K562 (cell line): ENCODE data around the gene C1orf174. TPM values are rescaled to one million over a fixed set of nuclear protein-coding genes. Genes with fewer than 3 reads are reported as not detected.

Experiments used
- BACH1 ChIP-seq: fragments of 200-800 bp; sonication (Bioruptor generic); IDR thresholded peaks from 2 replicates; pipeline ENCODE4 v1.6.1; 2016; ENCODE audit warnings: missing genetic modification characterization, missing compliant biosample characterization
- BRF2 ChIP-seq: IDR thresholded peaks from 3 replicates; pipeline ENCODE4 v1.6.1; 2011; ENCODE audit warnings: borderline replicate concordance, mild to moderate bottlenecking; ENCODE audit not compliant: insufficient read length, insufficient read depth
- C11orf30 ChIP-seq: fragments of 450-650 bp; IDR thresholded peaks from 2 replicates; pipeline ENCODE4 v1.6.1; 2016; ENCODE audit warnings: low read depth, mild to moderate bottlenecking
- CBX1 ChIP-seq: sonication (generic); IDR thresholded peaks from 2 replicates; pipeline ENCODE4 v1.6.1; 2016; ENCODE audit warnings: antibody characterized with exemption, low read depth, mild to moderate bottlenecking
- CBX5 ChIP-seq: IDR thresholded peaks from 2 replicates; pipeline ENCODE4 v1.6.1; 2014; ENCODE audit warnings: low read depth, borderline replicate concordance
- CEBPZ ChIP-seq: fragments of 150-350 bp; IDR thresholded peaks from 2 replicates; pipeline ENCODE4 v1.6.1; 2014; ENCODE audit warnings: low read depth, mild to moderate bottlenecking, low read length, borderline replicate concordance
- CTBP1 ChIP-seq: fragments of 450-650 bp; IDR thresholded peaks from 2 replicates; pipeline ENCODE4 v1.6.1; 2016; ENCODE audit warnings: borderline replicate concordance
- EHMT2 ChIP-seq: fragments of 450-650 bp; IDR thresholded peaks from 2 replicates; pipeline ENCODE4 v1.6.1; 2018; ENCODE audit warnings: antibody characterized with exemption
- EP300 ChIP-seq: IDR thresholded peaks from 2 replicates; pipeline ENCODE4 v1.6.1; 2012; ENCODE audit warnings: low read length, improper control_type of control experiment
- EP400 ChIP-seq: fragments of 450-650 bp; IDR thresholded peaks from 2 replicates; pipeline ENCODE4 v1.6.1; 2017; ENCODE audit warnings: antibody characterized with exemption, mild to moderate bottlenecking, moderate library complexity
- FOXJ3 ChIP-seq: sonication (generic); formaldehyde crosslinking; IDR thresholded peaks from 2 replicates; pipeline ENCODE4 v1.4.0; 2020; ENCODE audit warnings: mild to moderate bottlenecking, missing genetic modification reagents
- MAFF ChIP-seq: IDR thresholded peaks from 2 replicates; pipeline ENCODE4 v1.6.1; 2012; ENCODE audit warnings: low read length, improper control_type of control experiment
- MCM2 ChIP-seq: fragments of 450-650 bp; IDR thresholded peaks from 2 replicates; pipeline ENCODE4 v1.6.1; 2017; ENCODE audit warnings: low read depth, mild to moderate bottlenecking
- NFATC3 ChIP-seq: fragments of 450-650 bp; IDR thresholded peaks from 2 replicates; pipeline ENCODE4 v1.6.1; 2017; ENCODE audit warnings: mild to moderate bottlenecking
- POLR3G ChIP-seq: IDR thresholded peaks from 2 replicates; pipeline ENCODE4 v1.6.1; 2011; ENCODE audit not compliant: insufficient read length, insufficient replicate concordance; ENCODE audit errors: extremely low read depth
- RBM22 ChIP-seq: fragments of 200-400 bp; formaldehyde crosslinking; IDR thresholded peaks from 2 replicates; pipeline ENCODE4 v1.6.1; 2018; ENCODE audit warnings: low read length, low read depth; ENCODE audit not compliant: poor library complexity, severe bottlenecking
- SAFB2 ChIP-seq: fragments of 200-400 bp; formaldehyde crosslinking; IDR thresholded peaks from 2 replicates; pipeline ENCODE4 v1.6.1; 2018; ENCODE audit warnings: borderline replicate concordance, low read length, low read depth, moderate library complexity; ENCODE audit not compliant: severe bottlenecking
- SPI1 ChIP-seq: IDR thresholded peaks from 2 replicates; pipeline ENCODE4 v1.6.1; 2011; ENCODE audit warnings: low read depth, low read length, control low read depth, borderline replicate concordance
- TCF7L2 ChIP-seq: fragments of 150-350 bp; IDR thresholded peaks from 2 replicates; pipeline ENCODE4 v1.6.1; 2016; ENCODE audit warnings: low read depth, mild to moderate bottlenecking, low read length, moderate library complexity
- TGIF2 ChIP-seq: sonication (generic); formaldehyde crosslinking; IDR thresholded peaks from 2 replicates; pipeline ENCODE4 v1.8.1; 2022; ENCODE audit warnings: mild to moderate bottlenecking, missing genetic modification reagents, moderate library complexity
- THRAP3 ChIP-seq: fragments of 450-650 bp; IDR thresholded peaks from 2 replicates; pipeline ENCODE4 v1.6.1; 2016; ENCODE audit warnings: mild to moderate bottlenecking, inconsistent platforms, borderline replicate concordance
- UBTF ChIP-seq, 2 experiments: IDR thresholded peaks; 2 replicates each; pipeline ENCODE4 v1.6.1; 2012; ENCODE audit warnings: improper control_type of control experiment in 2 of 2, low read depth in 2 of 2, low read length in 2 of 2, borderline replicate concordance in 1 of 2
- ZNF175 ChIP-seq: fragments of 200-800 bp; sonication (Bioruptor generic); IDR thresholded peaks from 2 replicates; pipeline ENCODE4 v1.6.1; 2016; ENCODE audit warnings: low read depth, mild to moderate bottlenecking, missing genetic modification characterization, missing compliant biosample characterization
- polyA plus RNA-seq, 8 experiments: library from polyadenylated mRNA; depleted of rRNA in 4 of 8; stranded (reverse) in 5 of 8; unstranded in 3 of 8; fragments of >200 nt; fragmentation: Nextera tagmentation in 2 of 8; fragmentation: Illumina TruSeq in 1 of 8; extraction: Ambion mirVana in 2 of 8; extraction: Trizol in 1 of 8; gene quantifications; 2 replicates each; pipeline versions ENCODE4 v1.2.1 to v1.2.3, GENCODE V29; 2011 to 2014; ENCODE audit warnings: inconsistent platforms in 1 of 8, missing spikeins in 1 of 8
- total RNA-seq, 7 experiments: library from RNA; depleted of rRNA in 6 of 7; stranded (reverse); fragments of >200 nt in 6 of 7; fragmentation: Illumina TruSeq in 2 of 7; extraction: Trizol in 2 of 7; gene quantifications; 2 replicates each; pipeline versions ENCODE4 v1.2.1 to v1.2.3, GENCODE V29; 2011 to 2021; ENCODE audit warnings: low replicate concordance in 1 of 7

C1orf174 gene
- total and polyA plus RNA-seq, 9 of the 15 experiments (the other 6 are each of a cell fraction or from before 2014, with no cell fraction given) = 38.5 to 64.9 (median 45.4) TPM

GRCh38 chr1:3900969-3901529 lies 977 bp upstream of the C1orf174 start (continued):
- TF ChIP-seq FOXJ3 (no peak), BRF2 (no peak), EP300 (no peak), POLR3G (no peak), CBX5 (no peak), EP400 (peak; percentile 90), MCM2 (no peak), CEBPZ (no peak), SPI1 (peak; percentile 36; the same call in 1 of the 2 replicates), TGIF2 (no peak), NFATC3 (no peak), EHMT2 (no peak), UBTF (IDR thresholded peaks at IDR 0.05; ENCODE audit: borderline replicate concordance in 1 of 2, low read depth in 2 of 2, low read length in 2 of 2) (no peak), CBX1 (no peak), BACH1 (tag) (no peak), THRAP3 (no peak), MAFF (no peak), CTBP1 (peak; percentile 32; the same call in 1 of the 2 replicates), SAFB2 (no peak), C11orf30 (no peak), ZNF175 (CRISPR knock-in tag) (no peak), RBM22 (no peak), TCF7L2 (no peak)
